ENCODE data around the gene HRC. TPM values are rescaled to one million over a fixed set of nuclear protein-coding genes. Genes with fewer than 3 reads are reported as not detected.
A peak's percentile ranks its signal among the peaks of the same experiment; 100 is the strongest.

Gene HRC
- total RNA-seq, 6 donors from 2014 or later = 0.61 to 2.1 (median 1.2) TPM; not detected in 1

DNA sequence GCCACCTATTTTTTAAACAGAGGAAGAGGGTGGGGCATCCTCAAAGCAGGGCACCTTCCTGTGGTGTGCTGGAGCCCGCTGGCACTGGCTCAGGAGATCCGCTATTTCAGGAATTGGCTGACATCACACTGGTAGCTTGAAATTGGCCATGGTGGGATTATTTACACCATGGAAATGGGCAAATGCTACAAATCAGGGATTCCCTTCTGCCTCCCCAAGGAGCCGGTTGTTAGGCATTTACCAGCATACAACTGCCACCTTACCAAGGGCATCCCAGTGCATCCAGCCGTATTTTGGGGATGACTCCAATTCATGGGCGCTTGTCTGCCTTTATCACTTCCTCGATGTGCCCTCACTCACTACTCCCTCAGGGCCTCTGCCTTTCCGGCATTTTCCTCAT, 14.2 kb downstream of the HRC start:
- H3K27me3 ChIP-seq = no peaks in the 10 kb centered on the region
- no peaks in the 10 kb centered on the region for H3K36me3 ChIP-seq
- H3K4me1 ChIP-seq = peaks cover 15 to 20% (median 17%) of the 10 kb centered on the region in 4 donors
- TF ChIP-seq EP300 (IDR thresholded peaks at IDR 0.05) (no peak), POLR2AphosphoS5 (IDR thresholded peaks at IDR 0.05) (no peak), POLR2A (IDR thresholded peaks at IDR 0.05) (no peak)
- TF ChIP-seq, protein P1, sequence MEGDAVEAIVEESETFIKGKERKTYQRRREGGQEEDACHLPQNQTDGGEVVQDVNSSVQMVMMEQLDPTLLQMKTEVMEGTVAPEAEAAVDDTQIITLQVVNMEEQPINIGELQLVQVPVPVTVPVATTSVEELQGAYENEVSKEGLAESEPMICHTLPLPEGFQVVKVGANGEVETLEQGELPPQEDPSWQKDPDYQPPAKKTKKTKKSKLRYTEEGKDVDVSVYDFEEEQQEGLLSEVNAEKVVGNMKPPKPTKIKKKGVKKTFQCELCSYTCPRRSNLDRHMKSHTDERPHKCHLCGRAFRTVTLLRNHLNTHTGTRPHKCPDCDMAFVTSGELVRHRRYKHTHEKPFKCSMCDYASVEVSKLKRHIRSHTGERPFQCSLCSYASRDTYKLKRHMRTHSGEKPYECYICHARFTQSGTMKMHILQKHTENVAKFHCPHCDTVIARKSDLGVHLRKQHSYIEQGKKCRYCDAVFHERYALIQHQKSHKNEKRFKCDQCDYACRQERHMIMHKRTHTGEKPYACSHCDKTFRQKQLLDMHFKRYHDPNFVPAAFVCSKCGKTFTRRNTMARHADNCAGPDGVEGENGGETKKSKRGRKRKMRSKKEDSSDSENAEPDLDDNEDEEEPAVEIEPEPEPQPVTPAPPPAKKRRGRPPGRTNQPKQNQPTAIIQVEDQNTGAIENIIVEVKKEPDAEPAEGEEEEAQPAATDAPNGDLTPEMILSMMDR (IDR thresholded peaks at IDR 0.05) = no peak
- H3K9me3 ChIP-seq = no peaks in the 10 kb centered on the region
- no peak for DNase-seq
- WGBS, 2 donors = 77 to 83% methylated on average over 7 of the region's 7 CpGs
- no peak overlapping the region for H3K27ac ChIP-seq
- no peak for ATAC-seq (ENCODE audit: low FRiP score in 2 of 2)
- H3K4me3 ChIP-seq = no peak overlapping the region

DNA sequence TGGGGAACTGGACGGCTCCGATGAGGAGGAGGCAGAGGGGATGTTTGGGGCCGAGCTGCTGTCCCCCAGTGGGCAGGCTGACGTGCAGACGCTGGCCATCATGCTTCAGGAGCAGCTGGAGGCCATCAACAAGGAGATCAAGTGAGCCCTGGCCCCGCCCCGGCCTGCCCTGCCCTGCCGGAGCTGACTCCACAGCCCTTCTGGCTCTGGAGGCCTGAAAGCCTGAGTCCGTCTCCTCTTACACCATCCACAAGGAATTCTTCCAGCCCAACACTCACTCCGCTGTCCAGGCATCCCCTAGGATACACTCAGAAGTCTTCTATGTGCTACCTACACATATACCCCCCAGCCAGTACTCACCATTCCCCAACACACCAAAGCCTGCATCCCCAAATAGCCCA, 18.4 kb downstream of the HRC start:
- DNase-seq = peak; percentile 35 to 88
- Histone ChIP-seq H3K4me1 (peaks cover 13 to 19% (median 16%) of the 10 kb centered on the region in 4 donors), H3K4me3 (no peak overlapping the region), H3K9me3 (no peaks in the 10 kb centered on the region), H3K27me3 (no peaks in the 10 kb centered on the region), H3K27ac (peak overlapping the region in 2 of 4 donors; percentile 69 to 72), H3K36me3 (no peaks in the 10 kb centered on the region)
- 61 to 79% methylated on average over 4 to 8 of the region's 10 CpGs for WGBS, 2 donors
- TF ChIP-seq POLR2A (IDR thresholded peaks at IDR 0.05) (no peak), EP300 (IDR thresholded peaks at IDR 0.05) (no peak), POLR2AphosphoS5 (IDR thresholded peaks at IDR 0.05) (no peak)
- TF ChIP-seq, protein P1 (IDR thresholded peaks at IDR 0.05) = no peak
- peak in 1 of 2 donors; percentile 15 for ATAC-seq (ENCODE audit: low FRiP score in 2 of 2)

DNA sequence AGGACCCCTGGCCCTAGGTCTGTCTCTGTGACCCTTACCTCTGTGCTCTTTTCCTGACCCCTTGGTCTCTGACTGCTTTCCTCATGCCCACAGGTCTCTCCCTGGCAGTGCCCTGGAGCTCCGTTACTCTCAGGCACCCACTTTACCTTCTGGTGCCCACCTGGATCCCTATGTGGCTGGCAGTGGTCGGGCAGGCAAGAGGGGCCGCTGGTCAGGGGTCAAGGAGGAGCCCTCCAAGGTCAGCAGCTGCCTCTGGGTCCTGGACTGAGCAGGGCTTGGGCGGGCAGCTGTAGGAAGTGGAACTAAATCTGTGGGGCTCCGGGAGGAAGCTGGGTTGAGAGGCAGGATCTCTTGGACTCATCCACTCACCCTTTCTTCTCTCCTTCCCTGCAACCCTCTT, 19.5 kb downstream of the HRC start:
- ATAC-seq (ENCODE audit: low FRiP score in 2 of 2) = no peak
- H3K36me3 ChIP-seq = no peaks in the 10 kb centered on the region
- no peaks in the 10 kb centered on the region for H3K27me3 ChIP-seq
- TF ChIP-seq, protein P1 (IDR thresholded peaks at IDR 0.05) = no peak
- TF ChIP-seq POLR2A (IDR thresholded peaks at IDR 0.05) = no peak
- TF ChIP-seq EP300 (IDR thresholded peaks at IDR 0.05) = no peak
- TF ChIP-seq POLR2AphosphoS5 (IDR thresholded peaks at IDR 0.05) = no peak
- peak overlapping the region in 2 of 4 donors; percentile 69 to 72 for H3K27ac ChIP-seq
- peaks cover 13 to 19% (median 16%) of the 10 kb centered on the region in 4 donors for H3K4me1 ChIP-seq
- WGBS, 2 donors = 89 to 100% methylated on average over 1 to 5 of the region's 5 CpGs
- DNase-seq = no peak
- no peak overlapping the region for H3K4me3 ChIP-seq
- H3K9me3 ChIP-seq = no peaks in the 10 kb centered on the region

DNA sequence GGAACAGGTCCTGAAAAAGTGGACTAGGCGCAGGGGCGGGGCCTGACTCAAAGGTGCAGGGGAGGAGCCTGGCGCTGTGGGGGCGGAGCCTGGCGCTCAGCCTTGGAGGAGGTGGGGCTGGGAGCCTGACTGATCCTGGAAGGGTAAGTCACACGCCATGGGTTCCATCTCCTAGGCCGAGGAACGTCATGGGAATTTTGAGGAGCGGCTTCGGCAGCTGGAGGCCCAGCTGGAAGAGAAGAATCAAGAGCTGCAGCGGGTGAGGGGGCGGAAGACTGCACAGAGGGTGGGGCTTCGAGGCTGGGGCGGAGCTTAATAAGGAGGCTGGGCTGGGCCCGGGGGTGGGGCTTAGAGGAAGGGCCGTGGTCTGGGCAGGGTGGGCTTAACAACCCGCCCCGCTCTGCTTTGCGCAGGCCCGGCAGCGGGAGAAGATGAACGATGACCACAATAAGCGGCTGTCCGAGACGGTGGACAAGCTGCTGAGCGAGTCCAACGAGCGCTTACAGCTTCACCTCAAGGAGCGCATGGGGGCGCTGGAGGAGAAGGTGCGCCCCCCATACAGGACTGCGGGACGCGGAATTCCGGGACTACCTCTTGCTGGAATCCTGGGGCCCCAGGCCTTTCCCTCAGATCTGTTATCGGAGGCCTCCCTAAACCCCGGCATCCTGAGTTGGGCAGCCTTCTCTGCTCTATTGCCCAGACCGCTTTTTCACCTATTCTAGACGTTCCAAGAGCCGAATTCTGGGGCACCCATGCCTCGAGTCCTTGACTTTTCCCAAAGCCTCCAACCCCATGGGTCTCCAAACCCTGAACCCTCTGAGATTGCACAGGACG, 21.4 kb downstream of the HRC start:
- Histone ChIP-seq H3K4me3 (peak overlapping the region in 3 of 4 donors; percentile 26 to 39 (median 39)), H3K36me3 (no peaks in the 10 kb centered on the region), H3K27ac (peak overlapping the region in 1 of 4 donors; percentile 66), H3K4me1 (peaks cover 13 to 26% (median 16%) of the 10 kb centered on the region in 4 donors), H3K27me3 (no peaks in the 10 kb centered on the region), H3K9me3 (no peaks in the 10 kb centered on the region)
- ATAC-seq (ENCODE audit: low FRiP score in 2 of 2) (peak; percentile 69 to 70), DNase-seq (peak; percentile 75 to 96)
- WGBS, 2 donors = 37 to 48% methylated on average over 42 of the region's 42 CpGs
- TF ChIP-seq POLR2AphosphoS5 (IDR thresholded peaks at IDR 0.05) = no peak
- TF ChIP-seq EP300 (IDR thresholded peaks at IDR 0.05) = no peak
- TF ChIP-seq, protein P1 (IDR thresholded peaks at IDR 0.05) = no peak
- no peak for TF ChIP-seq POLR2A (IDR thresholded peaks at IDR 0.05)

Measured in upper lobe of left lung (tissue), 6 donors.